Hippocampal formation (tissue), 2 donors: Measurements from ENCODE around the gene BRSK2.
"Not testable (repeated sequence)": the region's sequence is repeated elsewhere in the genome, so short reads cannot be mapped to it uniquely, and the experiment has no call there.

ENCODE experiments used
- DNase-seq, 2 donors: peaks; one replicate each; lab custom pipeline; 2025; lab: John Stamatoyannopoulos, UW

Gene BRSK2

GRCh38 chr11:1354125-1354938 lies 35.4 kb upstream of the BRSK2 start:
- no peak for DNase-seq

DNA sequence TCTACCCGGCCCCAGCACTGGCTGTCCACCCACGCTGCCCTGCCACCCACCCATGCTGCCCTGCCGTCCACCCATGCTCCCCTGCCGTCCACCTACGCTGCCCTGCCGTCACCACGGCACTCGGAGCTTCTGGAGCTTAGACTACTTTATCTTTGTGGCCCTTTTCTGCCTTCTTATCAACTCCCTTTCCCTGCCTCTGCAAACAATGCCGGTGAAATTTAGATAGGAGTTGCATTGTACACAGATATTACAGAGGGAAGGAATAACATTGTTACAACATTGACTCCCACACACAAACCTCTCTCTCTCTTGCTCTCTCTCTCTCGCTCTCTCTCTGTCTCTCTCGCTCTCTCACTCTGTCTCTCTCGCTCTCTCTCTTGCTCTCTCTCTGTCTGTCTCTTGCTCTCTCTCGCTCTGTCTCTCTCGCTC lies 33.7 kb upstream of the BRSK2 start:
- DNase-seq: no peak

GRCh38 chr11:1356478-1356960 lies 33.2 kb upstream of the BRSK2 start:
- DNase-seq: no peak

DNA sequence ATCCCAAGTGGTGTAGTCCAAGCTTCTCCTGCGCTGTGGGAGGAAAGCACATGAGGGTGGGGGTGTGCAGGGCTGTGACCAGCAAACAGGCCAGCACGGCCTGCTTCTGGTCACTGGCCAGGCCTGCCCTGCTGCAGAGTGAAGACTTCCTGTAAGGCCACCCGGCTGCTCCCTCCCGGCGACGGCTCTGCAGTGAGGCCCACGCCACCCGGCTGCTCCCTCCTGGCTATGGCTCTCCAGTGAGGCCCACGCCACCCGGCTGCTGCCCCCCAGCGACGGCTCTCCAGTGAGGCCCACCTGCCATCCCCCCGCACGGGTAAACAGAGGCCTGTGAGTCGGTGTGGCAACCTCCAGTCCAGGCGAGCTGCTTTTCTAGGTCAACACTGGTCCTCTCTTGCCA lies 31.4 kb upstream of the BRSK2 start:
- DNase-seq: no peak

GRCh38 chr11:1358931-1359330 lies 30.8 kb upstream of the BRSK2 start:
- DNase-seq: not testable (repeated sequence)

DNA sequence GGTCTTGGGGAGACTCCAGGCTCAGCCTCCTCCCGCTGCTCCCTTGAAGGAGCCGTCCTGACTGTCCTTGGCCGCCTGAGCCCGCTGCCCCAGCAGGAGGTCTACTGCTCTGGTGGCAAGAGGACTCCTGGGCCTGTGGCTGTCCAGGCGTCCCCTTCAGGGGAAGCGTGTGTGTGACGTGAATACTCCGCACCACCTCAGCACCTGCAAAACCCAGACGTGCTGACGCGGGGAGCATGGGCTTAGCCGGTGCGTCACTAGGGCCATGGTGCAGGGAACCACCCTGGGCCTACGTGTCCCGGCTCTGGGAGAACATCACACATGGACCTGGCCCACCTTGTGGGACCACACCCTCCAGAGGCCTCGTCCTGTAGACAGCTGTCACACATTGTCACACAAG lies 30.2 kb upstream of the BRSK2 start:
- DNase-seq: no peak

GRCh38 chr11:1360181-1360834 lies 29.4 kb upstream of the BRSK2 start:
- no peak for DNase-seq

DNA sequence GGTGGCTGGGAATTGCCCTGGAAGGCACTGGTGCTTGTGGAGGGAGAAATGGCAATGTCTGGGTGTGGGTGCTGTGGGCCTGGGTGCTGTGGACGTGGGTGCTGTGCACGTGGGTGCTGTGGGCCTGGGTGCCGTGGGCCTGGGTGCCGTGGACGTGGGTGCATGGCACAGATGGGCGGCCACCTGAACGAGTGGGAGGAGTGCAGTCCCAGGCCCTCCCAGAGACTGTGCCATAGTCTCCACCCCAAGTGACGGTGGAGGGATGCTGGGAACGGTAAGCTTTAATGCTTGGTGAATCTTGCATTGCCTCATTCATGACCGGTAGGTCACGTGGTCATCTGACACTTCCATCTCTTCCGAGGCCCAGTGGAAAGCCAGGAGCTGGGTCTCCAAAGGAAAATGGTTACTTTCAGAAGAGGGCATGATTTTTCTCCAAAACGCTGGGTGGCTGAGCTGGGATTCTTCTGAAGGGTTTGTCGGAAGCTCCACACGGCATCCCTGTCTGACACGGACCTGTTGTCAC lies 28.8 kb upstream of the BRSK2 start:
- DNase-seq: no peak

DNA sequence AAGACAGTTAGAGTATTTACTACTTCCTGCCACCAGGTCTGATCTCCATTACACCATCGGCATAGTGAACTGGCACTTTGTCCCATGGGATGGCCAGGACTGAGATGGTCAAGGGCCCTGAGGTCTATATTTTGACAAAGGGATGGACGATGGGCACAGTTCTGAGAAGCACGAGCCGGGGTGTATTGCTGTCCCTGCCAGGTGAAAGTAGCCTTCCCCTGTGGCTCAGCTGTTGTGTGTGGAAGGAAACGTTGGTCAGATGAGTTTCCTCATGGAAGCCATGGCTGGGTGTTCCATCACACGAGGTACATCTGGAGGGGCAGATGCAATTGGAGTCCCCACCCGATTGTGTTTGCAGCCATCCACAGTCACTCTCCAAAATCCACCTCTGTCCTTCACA lies 27.9 kb upstream of the BRSK2 start:
- no peak for DNase-seq

GRCh38 chr11:1367721-1368120 lies 22.0 kb upstream of the BRSK2 start:
- no peak for DNase-seq

- DNase-seq: no peak
Observed at GRCh38 chr11:1368216-1368615, 21.5 kb upstream of the BRSK2 start.

GRCh38 chr11:1368966-1369365 lies 20.8 kb upstream of the BRSK2 start:
- no peak for DNase-seq

- no peak for DNase-seq
Observed at GRCh38 chr11:1369371-1370005, 20.2 kb upstream of the BRSK2 start.

DNA sequence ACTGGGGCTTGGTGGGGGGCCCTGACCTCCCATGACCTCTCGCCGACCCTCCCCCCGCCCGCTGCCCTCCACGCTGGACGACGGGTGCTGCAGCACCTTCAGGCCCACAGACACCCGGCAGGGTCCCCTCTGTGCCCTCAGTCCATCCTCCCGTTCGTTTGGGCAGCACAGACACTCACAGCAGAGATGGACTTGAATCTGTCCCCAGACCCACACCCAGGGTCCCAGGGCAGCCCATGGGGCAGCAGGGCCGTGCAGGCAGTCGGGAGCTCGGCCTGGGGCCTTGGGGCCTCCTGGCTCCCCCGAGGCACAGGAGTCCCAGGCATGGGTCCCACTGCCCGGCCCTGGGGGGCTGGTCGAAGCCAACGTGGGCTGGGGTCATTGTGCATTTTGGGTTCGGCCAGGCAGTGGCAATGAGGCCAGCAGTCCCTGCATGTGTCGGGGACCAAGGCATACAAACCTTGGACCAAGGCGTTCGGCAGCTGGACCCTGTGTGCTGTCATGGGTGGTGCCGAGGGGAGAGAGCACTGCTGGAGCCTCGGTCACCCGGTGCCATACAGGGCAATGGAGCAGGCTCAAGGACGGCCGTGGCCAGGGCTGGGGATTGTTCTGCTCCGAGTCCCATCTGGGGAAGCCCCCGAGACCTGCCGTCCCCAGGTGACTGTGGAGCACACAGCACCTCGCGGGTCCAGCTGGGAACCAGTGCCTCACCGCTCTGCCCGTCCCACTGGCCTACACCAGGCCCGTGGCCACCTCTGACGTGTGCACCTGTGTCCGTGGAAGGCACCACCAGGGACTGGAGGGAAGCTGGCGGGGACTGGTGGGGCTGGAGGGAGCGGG lies 19.3 kb upstream of the BRSK2 start:
- no peak for DNase-seq

DNA sequence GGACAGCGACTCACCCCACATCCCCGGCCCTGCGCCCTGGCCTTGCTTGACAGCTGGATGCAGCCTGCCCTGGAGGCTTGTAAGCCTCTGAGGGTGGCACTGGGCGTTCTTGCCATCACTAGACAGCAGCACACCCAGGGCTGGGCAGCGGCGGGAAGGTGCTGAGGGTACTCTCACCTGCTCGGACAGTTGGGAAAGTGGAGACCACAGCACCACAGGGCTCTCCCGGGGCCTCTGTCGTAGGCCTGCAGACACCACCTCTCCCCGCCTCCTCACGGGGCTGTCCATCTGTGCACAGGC lies 18.8 kb upstream of the BRSK2 start:
- DNase-seq: no peak

DNA sequence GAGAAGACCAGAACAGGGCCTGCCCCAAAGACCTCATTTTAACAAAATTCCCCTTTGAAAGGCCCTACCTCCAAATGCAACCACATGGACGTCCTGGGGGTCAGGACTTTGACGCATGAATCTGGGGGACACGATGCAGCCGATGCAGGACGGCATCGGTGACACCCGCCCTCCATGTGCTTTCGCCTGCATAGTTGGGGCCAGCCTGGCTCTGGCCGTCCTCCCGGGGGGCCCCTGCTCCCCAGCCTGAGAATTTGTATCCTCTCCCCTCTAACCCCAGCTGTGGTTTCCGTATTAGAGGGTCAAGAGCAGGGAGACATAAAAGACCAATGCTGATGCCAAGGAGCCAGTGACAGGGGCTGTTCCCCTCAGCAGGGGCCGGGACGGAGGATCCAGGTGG lies 18.4 kb upstream of the BRSK2 start:
- DNase-seq: no peak

DNA sequence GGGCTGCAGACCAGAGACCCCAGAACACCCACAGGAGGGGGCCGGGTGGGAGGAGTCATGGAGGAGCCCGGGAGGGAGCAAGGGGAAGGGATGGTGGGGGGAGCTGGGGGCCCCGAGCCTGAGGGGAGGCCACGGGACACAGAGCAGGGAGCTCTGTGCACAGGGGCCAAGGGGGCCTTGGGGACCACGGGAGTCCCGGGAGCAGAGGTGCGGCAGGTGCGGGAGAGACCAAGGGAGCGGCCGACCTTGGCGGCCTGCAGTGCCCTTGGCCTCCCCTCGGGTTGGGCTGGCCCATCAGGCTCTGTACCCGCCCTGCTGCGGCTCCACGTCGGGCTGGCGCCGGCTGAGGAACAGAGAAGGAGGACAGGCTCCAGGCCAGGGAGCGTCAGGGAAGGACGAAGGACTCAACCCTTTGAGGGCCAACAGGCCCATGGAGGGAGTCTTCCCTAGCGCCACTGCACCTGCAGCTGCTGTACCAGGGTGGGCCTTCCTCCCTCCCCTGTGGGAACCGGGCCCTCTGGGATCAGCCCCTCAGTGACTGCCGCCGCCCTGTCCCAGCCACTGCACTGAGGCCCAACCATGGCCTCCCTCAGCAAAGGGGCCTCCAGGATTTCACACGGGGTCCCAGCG lies 17.8 kb upstream of the BRSK2 start:
- no peak for DNase-seq

- DNase-seq: no peak
Observed at GRCh38 chr11:1372660-1373059, 17.1 kb upstream of the BRSK2 start.

DNA sequence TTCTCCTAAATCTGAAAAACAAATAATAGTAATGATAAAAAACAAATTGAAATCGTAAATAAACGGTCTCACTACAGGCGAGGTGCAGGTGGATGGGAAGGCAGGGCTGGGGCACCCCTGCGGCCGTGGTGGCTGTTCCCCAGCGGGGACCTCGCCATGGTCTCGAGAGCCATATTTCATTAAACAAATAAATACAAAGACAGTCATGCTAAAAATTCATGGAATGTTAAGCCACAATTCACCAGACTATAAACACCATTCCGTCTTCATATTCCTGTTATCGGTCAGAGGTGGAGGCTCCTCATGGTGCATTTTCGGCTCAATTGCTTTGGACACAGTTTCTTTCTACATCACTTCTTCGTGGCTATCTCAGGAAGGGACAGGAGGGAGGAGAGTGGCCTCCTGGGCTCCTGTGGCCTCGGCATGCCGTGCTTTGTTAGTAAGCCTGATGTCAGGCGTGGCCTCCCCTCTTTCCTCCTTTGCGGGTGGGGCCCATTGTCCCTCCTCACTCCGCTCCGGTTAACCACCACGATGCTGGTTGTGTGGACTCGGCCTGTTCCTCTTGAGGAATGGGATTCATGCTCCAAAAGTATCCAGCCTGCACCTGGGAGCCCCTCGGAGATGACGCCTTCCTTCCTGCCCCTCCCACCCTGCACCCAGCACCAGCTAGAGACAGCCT lies 16.1 kb upstream of the BRSK2 start:
- no peak for DNase-seq

- no peak for DNase-seq
Observed at GRCh38 chr11:1375161-1375954, 14.4 kb upstream of the BRSK2 start.
